HepG2 (cell line): ENCODE data around the gene FMR1. TPM values are rescaled to one million over a fixed set of nuclear protein-coding genes. Genes with fewer than 3 reads are reported as not detected.

Experiments
- ATAC-seq: fragments of 200-7000 bp; cut with Tn5 transposase; 3 replicates; pipeline ENCODE4 v1.9.1; 2020; ENCODE audit warnings: mild to moderate bottlenecking, moderate library complexity
- BruUV-seq: library from RNA; stranded (reverse); fragments of 400-500 nt; replicated peaks from 2 replicates; lab custom pipeline; 2021; lab: Mats Ljungman, UMichigan
- CTCF ChIA-PET: fragments of 300-600 bp; formaldehyde crosslinking; extraction: SDS; loops from one replicate; lab custom pipeline; 2021; ENCODE audit warnings: low total read pairs, inconsistent platforms, low intra/inter-chr PET ratio; lab: Yijun Ruan, JAX
- POLR2A ChIA-PET: fragments of 350-600 bp; sonication (Branson Sonifier 250); formaldehyde crosslinking; loops from one replicate; lab custom pipeline; 2020; ENCODE audit warnings: antibody characterized with exemption, inconsistent platforms; lab: Yijun Ruan, JAX
- DNase-seq: peaks from one replicate; pipeline ENCODE4 v3.0.0-alpha.2; 2015; ENCODE audit warnings: low spot score
- FAIRE-seq: peaks from 3 replicates; lab custom pipeline; 2011; peaks lifted over from hg19 to GRCh38; lab: Jason Lieb, UNC
- H2AFZ ChIP-seq: one replicate; pipeline ENCODE4 v1.6.1; 2011; ENCODE audit warnings: low read length, inconsistent platforms
- H3K27ac ChIP-seq: fragments of 300-600 bp; 3 replicates; pipeline ENCODE4 v1.8.0; 2011; ENCODE audit warnings: mixed run types, mild to moderate bottlenecking, mixed read lengths, low read length, inconsistent platforms; ENCODE audit not compliant: insufficient read depth; ENCODE audit errors: extremely low read length
- H3K27me3 ChIP-seq, 2 experiments: fragments of 200-600 bp in 1 of 2; 2 replicates in 1 of 2; 3 replicates in 1 of 2; pipeline versions ENCODE4 v1.6.0 to v1.8.0; 2011; ENCODE audit warnings: low read length in 2 of 2, mild to moderate bottlenecking in 2 of 2, moderate library complexity in 2 of 2, inconsistent platforms in 1 of 2; ENCODE audit not compliant: insufficient read depth in 2 of 2, control insufficient read depth in 1 of 2
- H3K36me3 ChIP-seq, 2 experiments: fragments of 200-600 bp in 1 of 2; replicated peaks in 1 of 2; 2 replicates in 1 of 2; 3 replicates in 1 of 2; pipeline versions ENCODE4 v1.5.1 to v1.8.0; 2011; ENCODE audit warnings: low read length in 2 of 2, inconsistent platforms in 1 of 2; ENCODE audit not compliant: insufficient read depth in 2 of 2, control insufficient read depth in 1 of 2
- H3K4me1 ChIP-seq: 2 replicates; pipeline ENCODE4 v1.5.1; 2012; ENCODE audit warnings: low read length, inconsistent platforms; ENCODE audit not compliant: insufficient read depth
- H3K4me2 ChIP-seq: 2 replicates; pipeline ENCODE4 v1.6.0; 2011; ENCODE audit warnings: low read depth, low read length, inconsistent platforms
- H3K4me3 ChIP-seq, 3 experiments: fragments of 200-600 bp in 1 of 3; sonication (generic), shearing (Covaris generic) in 1 of 3; replicated peaks in 1 of 3; 2 replicates each; pipeline ENCODE4 v1.5.1; 2011 to 2016; ENCODE audit warnings: low read length in 3 of 3, inconsistent platforms in 2 of 3, low read depth in 2 of 3, mild to moderate bottlenecking in 2 of 3, control low read depth in 1 of 3, mixed read lengths in 1 of 3; ENCODE audit not compliant: insufficient read depth in 1 of 3
- H3K79me2 ChIP-seq: one replicate; pipeline ENCODE4 v1.6.1; 2011; ENCODE audit warnings: low read length, inconsistent platforms; ENCODE audit not compliant: insufficient read depth
- H3K9ac ChIP-seq: 2 replicates; pipeline ENCODE4 v1.6.0; 2011; ENCODE audit warnings: mild to moderate bottlenecking, low read depth, low read length, inconsistent platforms; ENCODE audit not compliant: insufficient read depth
- H3K9me3 ChIP-seq: 2 replicates; pipeline ENCODE4 v1.5.1; 2012; ENCODE audit warnings: mild to moderate bottlenecking, low read length
- H4K20me1 ChIP-seq: 2 replicates; pipeline ENCODE4 v1.6.0; 2011; ENCODE audit warnings: inconsistent platforms, mild to moderate bottlenecking, low read length, moderate library complexity; ENCODE audit not compliant: insufficient read depth
- AGO2 ChIP-seq: fragments of 200-400 bp; formaldehyde crosslinking; optimal IDR thresholded peaks from 2 replicates; pipeline ENCODE3; 2017; ENCODE audit warnings: mild to moderate bottlenecking, low read depth, low read length, moderate library complexity
- ERF ChIP-seq: IDR thresholded peaks from 2 replicates; pipeline ENCODE4 v1.6.1; 2018; ENCODE audit warnings: missing biosample characterization, missing genetic modification reagents
- FOXA3 ChIP-seq: IDR thresholded peaks from 2 replicates; pipeline ENCODE4 v1.6.1; 2016; ENCODE audit warnings: missing genetic modification reagents, missing compliant biosample characterization
- HOXA5 ChIP-seq: sonication (generic); formaldehyde crosslinking; IDR thresholded peaks from 2 replicates; pipeline ENCODE4 v1.4.0; 2020; ENCODE audit warnings: missing genetic modification reagents
- KAT7 ChIP-seq: IDR thresholded peaks from 2 replicates; pipeline ENCODE4 v1.6.1; 2018; ENCODE audit warnings: borderline replicate concordance, missing compliant biosample characterization
- PAF1 ChIP-seq: IDR thresholded peaks from 2 replicates; pipeline ENCODE4 v1.6.1; 2016; ENCODE audit warnings: missing genetic modification reagents, missing compliant biosample characterization
- SKI ChIP-seq: fragments of 450-650 bp; IDR thresholded peaks from one replicate; pipeline ENCODE4 v1.6.1; 2018; ENCODE audit warnings: mild to moderate bottlenecking; ENCODE audit not compliant: partially characterized antibody
- TAF1 ChIP-seq: sonication (generic); formaldehyde crosslinking; IDR thresholded peaks from 2 replicates; pipeline ENCODE4 v1.4.0; 2020; ENCODE audit warnings: missing genetic modification reagents
- TBP ChIP-seq: sonication (generic); formaldehyde crosslinking; IDR thresholded peaks from 2 replicates; pipeline ENCODE4 v1.5.0; 2020; ENCODE audit warnings: missing genetic modification reagents
- ZBTB20 ChIP-seq: sonication (generic); formaldehyde crosslinking; IDR thresholded peaks from 2 replicates; pipeline ENCODE4 v1.8.1; 2023; ENCODE audit warnings: missing genetic modification reagents, low read depth, mild to moderate bottlenecking, borderline replicate concordance
- ZNF121 ChIP-seq: sonication (generic); formaldehyde crosslinking; IDR thresholded peaks from 2 replicates; pipeline ENCODE4 v1.5.0; 2020; ENCODE audit warnings: mild to moderate bottlenecking, missing genetic modification reagents
- ZNF432 ChIP-seq: sonication (generic); formaldehyde crosslinking; IDR thresholded peaks from 2 replicates; pipeline ENCODE4 v1.5.0; 2020; ENCODE audit warnings: missing genetic modification reagents, mild to moderate bottlenecking, borderline replicate concordance
- ZSCAN30 ChIP-seq: sonication (generic); formaldehyde crosslinking; IDR thresholded peaks from 2 replicates; pipeline ENCODE4 v1.5.0; 2020; ENCODE audit warnings: mild to moderate bottlenecking, missing genetic modification reagents
- WGBS: methylation state at CpG from one replicate; pipeline ENCODE4 v1.1.6; 2017; ENCODE audit warnings: low lambda C conversion rate; 5-methylcytosine and 5-hydroxymethylcytosine counted together
- in situ Hi-C: cut with HindIII; loops from 2 replicates; pipeline ENCODE4 v1.10.0; 2017; ENCODE audit warnings: low pct_unique_long_range_greater_than_20kb; ENCODE audit not compliant: extremely low pct_ligation_motif_present
- intact Hi-C: fragments of 100-400 bp; cut with micrococcal nuclease; formaldehyde crosslinking; loops from one replicate; pipeline ENCODE4 v1.10.0; 2022; ENCODE audit not compliant: unreplicated experiment
- polyA plus RNA-seq, 8 experiments: library from polyadenylated mRNA; depleted of rRNA in 3 of 8; stranded (reverse) in 7 of 8; unstranded in 1 of 8; fragments of >200 nt; fragmentation: Illumina TruSeq in 4 of 8; extraction: Trizol in 4 of 8; gene quantifications; 2 replicates each; pipeline versions ENCODE4 v1.2.1 to v1.2.3, GENCODE V29; 2011 to 2016; ENCODE audit warnings: low read depth in 4 of 8, missing spikeins in 1 of 8, mixed read lengths in 1 of 8; ENCODE audit not compliant: insufficient read depth in 1 of 8
- total RNA-seq, 5 experiments: library from RNA; depleted of rRNA; stranded (reverse); fragments of >200 nt; fragmentation: Illumina TruSeq; extraction: Trizol; gene quantifications; 2 replicates each; pipeline ENCODE4 v1.2.3, GENCODE V29; 2016; ENCODE audit warnings: low read depth in 1 of 5
- TF ChIP-seq, protein P1 (sequence below): sonication (generic); formaldehyde crosslinking; IDR thresholded peaks from 2 replicates; pipeline ENCODE4 v1.4.0; 2020; ENCODE audit warnings: missing genetic modification reagents
- TF ChIP-seq, protein P2 (sequence below): sonication (generic); formaldehyde crosslinking; IDR thresholded peaks from 2 replicates; pipeline ENCODE4 v1.5.0; 2020; ENCODE audit warnings: mild to moderate bottlenecking, missing genetic modification reagents, borderline replicate concordance
- TF ChIP-seq, protein P3 (sequence below): fragments of 450-650 bp; IDR thresholded peaks from 2 replicates; pipeline ENCODE4 v1.6.1; 2016
- TF ChIP-seq, protein P4 (sequence below): sonication (generic); formaldehyde crosslinking; IDR thresholded peaks from 2 replicates; pipeline ENCODE4 v1.8.0; 2022; ENCODE audit warnings: mild to moderate bottlenecking, missing genetic modification reagents; ENCODE audit not compliant: insufficient replicate concordance
- TF ChIP-seq, protein P5 (sequence below): sonication (generic); formaldehyde crosslinking; IDR thresholded peaks from 2 replicates; pipeline ENCODE4 v1.5.1; 2020; ENCODE audit warnings: mild to moderate bottlenecking, missing genetic modification reagents, moderate library complexity

The FMR1 gene
- total and polyA plus RNA-seq, 2 of the 13 experiments (the other 11 are each of a cell fraction or from before 2014, with no cell fraction given), result 27.8 to 49.6 TPM

DNA sequence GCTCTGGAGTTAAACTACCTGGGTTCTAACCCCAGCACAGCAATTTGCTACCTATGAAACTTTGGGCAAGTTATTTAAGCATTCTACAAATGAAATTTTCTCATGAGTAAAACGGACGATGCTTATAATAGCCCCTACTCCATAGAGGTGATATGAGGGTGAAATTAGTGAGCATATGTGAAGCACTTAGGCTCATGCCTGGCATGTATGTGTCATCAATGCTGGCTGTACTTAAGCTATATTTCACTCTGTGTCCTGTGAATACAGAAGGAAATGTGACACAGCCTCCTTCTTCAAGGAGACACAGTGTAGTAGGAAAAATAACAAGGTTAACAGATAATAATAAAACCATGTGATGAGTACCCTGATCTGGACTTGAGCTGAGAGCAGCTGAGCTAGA lies 49.0 kb downstream of the FMR1 start (continued):
- TF ChIP-seq, protein P1, sequence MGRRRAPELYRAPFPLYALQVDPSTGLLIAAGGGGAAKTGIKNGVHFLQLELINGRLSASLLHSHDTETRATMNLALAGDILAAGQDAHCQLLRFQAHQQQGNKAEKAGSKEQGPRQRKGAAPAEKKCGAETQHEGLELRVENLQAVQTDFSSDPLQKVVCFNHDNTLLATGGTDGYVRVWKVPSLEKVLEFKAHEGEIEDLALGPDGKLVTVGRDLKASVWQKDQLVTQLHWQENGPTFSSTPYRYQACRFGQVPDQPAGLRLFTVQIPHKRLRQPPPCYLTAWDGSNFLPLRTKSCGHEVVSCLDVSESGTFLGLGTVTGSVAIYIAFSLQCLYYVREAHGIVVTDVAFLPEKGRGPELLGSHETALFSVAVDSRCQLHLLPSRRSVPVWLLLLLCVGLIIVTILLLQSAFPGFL, result no peak

DNA sequence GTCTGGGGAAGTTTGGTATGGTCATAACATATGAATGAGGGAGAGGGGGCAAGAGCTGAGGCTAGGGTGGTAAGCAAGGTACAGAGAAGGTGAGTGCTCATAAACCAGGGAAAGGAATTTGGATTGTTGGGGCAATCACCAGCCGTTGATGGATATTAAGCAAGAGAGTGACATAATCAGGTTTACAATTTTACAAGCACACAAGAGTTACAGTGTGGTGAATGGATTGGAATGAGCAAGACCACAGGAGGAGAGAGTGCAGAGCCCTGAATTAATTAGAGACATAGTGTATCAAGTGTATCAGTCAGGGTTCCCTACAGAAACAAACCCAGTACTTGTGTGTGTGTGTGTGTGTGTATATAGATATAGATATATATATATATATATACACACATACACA lies 50.8 kb downstream of the FMR1 start:
- no TSS peak for BruUV-seq
- no peak for DNase-seq
- ATAC-seq, result no peak
- intact Hi-C loops, result no loop called here
- H3K9me3 ChIP-seq, result no peaks in the 10 kb centered on the region
- FAIRE-seq, result no peak
- no peak overlapping the region for H2AFZ ChIP-seq
- TF ChIP-seq ZBTB20 (CRISPR knock-in tag), result no peak
- TF ChIP-seq, protein P2, sequence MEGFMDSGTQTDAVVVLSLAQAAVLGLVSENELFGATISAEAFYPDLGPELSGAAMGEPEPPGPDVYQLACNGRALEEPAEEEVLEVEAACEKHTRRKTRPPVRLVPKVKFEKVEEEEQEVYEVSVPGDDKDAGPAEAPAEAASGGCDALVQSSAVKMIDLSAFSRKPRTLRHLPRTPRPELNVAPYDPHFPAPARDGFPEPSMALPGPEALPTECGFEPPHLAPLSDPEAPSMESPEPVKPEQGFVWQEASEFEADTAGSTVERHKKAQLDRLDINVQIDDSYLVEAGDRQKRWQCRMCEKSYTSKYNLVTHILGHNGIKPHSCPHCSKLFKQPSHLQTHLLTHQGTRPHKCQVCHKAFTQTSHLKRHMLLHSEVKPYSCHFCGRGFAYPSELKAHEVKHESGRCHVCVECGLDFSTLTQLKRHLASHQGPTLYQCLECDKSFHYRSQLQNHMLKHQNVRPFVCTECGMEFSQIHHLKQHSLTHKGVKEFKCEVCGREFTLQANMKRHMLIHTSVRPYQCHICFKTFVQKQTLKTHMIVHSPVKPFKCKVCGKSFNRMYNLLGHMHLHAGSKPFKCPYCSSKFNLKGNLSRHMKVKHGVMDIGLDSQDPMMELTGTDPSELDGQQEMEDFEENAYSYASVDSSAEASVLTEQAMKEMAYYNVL (CRISPR knock-in tag), result no peak
- TF ChIP-seq PAF1 (CRISPR knock-in tag), result no peak
- TF ChIP-seq, protein P3, sequence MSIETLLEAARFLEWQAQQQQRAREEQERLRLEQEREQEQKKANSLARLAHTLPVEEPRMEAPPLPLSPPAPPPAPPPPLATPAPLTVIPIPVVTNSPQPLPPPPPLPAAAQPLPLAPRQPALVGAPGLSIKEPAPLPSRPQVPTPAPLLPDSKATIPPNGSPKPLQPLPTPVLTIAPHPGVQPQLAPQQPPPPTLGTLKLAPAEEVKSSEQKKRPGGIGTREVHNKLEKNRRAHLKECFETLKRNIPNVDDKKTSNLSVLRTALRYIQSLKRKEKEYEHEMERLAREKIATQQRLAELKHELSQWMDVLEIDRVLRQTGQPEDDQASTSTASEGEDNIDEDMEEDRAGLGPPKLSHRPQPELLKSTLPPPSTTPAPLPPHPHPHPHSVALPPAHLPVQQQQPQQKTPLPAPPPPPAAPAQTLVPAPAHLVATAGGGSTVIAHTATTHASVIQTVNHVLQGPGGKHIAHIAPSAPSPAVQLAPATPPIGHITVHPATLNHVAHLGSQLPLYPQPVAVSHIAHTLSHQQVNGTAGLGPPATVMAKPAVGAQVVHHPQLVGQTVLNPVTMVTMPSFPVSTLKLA, result no peak
- no peak for TF ChIP-seq TBP (CRISPR knock-in tag)
- no peak for TF ChIP-seq ZNF121 (CRISPR knock-in tag)
- no peak for TF ChIP-seq ZNF432
- TF ChIP-seq HOXA5 (CRISPR knock-in tag), result no peak
- TF ChIP-seq ERF (CRISPR knock-in tag), result no peak
- no peak for TF ChIP-seq FOXA3 (CRISPR knock-in tag)
- TF ChIP-seq, protein P4, sequence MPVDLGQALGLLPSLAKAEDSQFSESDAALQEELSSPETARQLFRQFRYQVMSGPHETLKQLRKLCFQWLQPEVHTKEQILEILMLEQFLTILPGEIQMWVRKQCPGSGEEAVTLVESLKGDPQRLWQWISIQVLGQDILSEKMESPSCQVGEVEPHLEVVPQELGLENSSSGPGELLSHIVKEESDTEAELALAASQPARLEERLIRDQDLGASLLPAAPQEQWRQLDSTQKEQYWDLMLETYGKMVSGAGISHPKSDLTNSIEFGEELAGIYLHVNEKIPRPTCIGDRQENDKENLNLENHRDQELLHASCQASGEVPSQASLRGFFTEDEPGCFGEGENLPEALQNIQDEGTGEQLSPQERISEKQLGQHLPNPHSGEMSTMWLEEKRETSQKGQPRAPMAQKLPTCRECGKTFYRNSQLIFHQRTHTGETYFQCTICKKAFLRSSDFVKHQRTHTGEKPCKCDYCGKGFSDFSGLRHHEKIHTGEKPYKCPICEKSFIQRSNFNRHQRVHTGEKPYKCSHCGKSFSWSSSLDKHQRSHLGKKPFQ (CRISPR knock-in tag), result no peak
- no peak for TF ChIP-seq SKI
- no peak for TF ChIP-seq KAT7 (CRISPR knock-in tag)
- TF ChIP-seq TAF1 (CRISPR knock-in tag), result no peak
- TF ChIP-seq, protein P5, sequence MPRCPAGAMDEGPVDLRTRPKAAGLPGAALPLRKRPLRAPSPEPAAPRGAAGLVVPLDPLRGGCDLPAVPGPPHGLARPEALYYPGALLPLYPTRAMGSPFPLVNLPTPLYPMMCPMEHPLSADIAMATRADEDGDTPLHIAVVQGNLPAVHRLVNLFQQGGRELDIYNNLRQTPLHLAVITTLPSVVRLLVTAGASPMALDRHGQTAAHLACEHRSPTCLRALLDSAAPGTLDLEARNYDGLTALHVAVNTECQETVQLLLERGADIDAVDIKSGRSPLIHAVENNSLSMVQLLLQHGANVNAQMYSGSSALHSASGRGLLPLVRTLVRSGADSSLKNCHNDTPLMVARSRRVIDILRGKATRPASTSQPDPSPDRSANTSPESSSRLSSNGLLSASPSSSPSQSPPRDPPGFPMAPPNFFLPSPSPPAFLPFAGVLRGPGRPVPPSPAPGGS, result no peak
- TF ChIP-seq AGO2, result no peak
- no peak for TF ChIP-seq ZSCAN30
- no peak overlapping the region for H3K4me2 ChIP-seq
- no peaks in the 10 kb centered on the region for H4K20me1 ChIP-seq
- in situ Hi-C loops, result no loop called here
- no peak overlapping the region for H3K9ac ChIP-seq
- H3K79me2 ChIP-seq, result no peaks in the 10 kb centered on the region
- H3K36me3 ChIP-seq, result no peaks in the 10 kb centered on the region
- WGBS, result 0% methylated on average over 1 of the region's 1 CpG
- H3K27me3 ChIP-seq, result no peaks in the 10 kb centered on the region
- ChIA-PET CTCF (no interaction called here), POLR2A (no interaction called here)
- H3K27ac ChIP-seq, result no peak overlapping the region
- no peaks in the 10 kb centered on the region for H3K4me1 ChIP-seq
- no peak overlapping the region for H3K4me3 ChIP-seq
